WI38 (cell line): ENCODE measurements around the gene SPAG16.

Experiments
- H3K4me3 ChIP-seq: 2 replicates; pipeline ENCODE4 v1.5.1; 2011; ENCODE audit warnings: low read depth, mild to moderate bottlenecking, control low read depth, low read length
- CTCF ChIP-seq: IDR thresholded peaks from 2 replicates; pipeline ENCODE4 v1.5.1; 2012; ENCODE audit warnings: low read depth, mild to moderate bottlenecking, control low read depth, low read length

The SPAG16 gene

GRCh38 chr2:214376618-214377285 lies 1092.5 kb downstream of the SPAG16 start:
- TF ChIP-seq CTCF, result no peak
- H3K4me3 ChIP-seq, result no peak overlapping the region

- H3K4me3 ChIP-seq, result no peak overlapping the region
- TF ChIP-seq CTCF, result no peak
Measured at GRCh38 chr2:214377286-214377624, 1093.0 kb downstream of the SPAG16 start.

GRCh38 chr2:214378455-214379103 lies 1094.3 kb downstream of the SPAG16 start:
- TF ChIP-seq CTCF, result no peak
- no peak overlapping the region for H3K4me3 ChIP-seq

GRCh38 chr2:214379227-214379626 lies 1095.0 kb downstream of the SPAG16 start:
- TF ChIP-seq CTCF, result no peak
- no peak overlapping the region for H3K4me3 ChIP-seq

- no peak overlapping the region for H3K4me3 ChIP-seq
- TF ChIP-seq CTCF, result no peak
Measured at GRCh38 chr2:214380681-214381080, 1096.4 kb downstream of the SPAG16 start.

- TF ChIP-seq CTCF, result no peak
- H3K4me3 ChIP-seq, result no peak overlapping the region
Measured at GRCh38 chr2:214382229-214382628, 1098.0 kb downstream of the SPAG16 start.

- no peak overlapping the region for H3K4me3 ChIP-seq
- TF ChIP-seq CTCF, result no peak
Measured at GRCh38 chr2:214386720-214387119, 1102.5 kb downstream of the SPAG16 start.
